ENCODE results near the gene TDRD10. TPM values are rescaled to one million over a fixed set of nuclear protein-coding genes. Genes with fewer than 3 reads are reported as not detected.
"Not testable (repeated sequence)": the region's sequence is repeated elsewhere in the genome, so short reads cannot be mapped to it uniquely, and the experiment has no call there.

TDRD10 gene
- polyA plus RNA-seq, 4 donors: 0.83 to 1.5 (median 1.2) TPM

DNA sequence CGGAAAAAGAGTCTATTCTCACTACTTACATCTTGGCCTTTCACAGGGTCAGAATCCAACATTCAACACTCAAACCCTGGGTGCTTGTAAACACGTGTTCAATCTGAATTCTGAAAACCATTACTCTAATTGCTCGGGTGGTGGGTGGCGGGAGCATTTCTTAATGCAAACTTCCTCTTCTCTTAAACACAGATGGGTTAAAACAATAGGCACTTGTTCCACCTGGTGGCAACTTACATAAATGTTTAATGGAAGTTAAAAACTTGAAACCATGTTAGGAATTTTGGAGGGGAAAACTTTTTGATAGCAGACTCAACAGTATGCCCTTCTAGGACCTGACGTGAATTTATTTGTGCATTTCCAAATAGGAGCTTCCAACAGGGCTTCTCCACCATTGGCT lies 23.4 kb upstream of the TDRD10 start:
- no peak for DNase-seq (ENCODE audit: low read depth in 4 of 4, low spot score in 3 of 4)

- DNase-seq (ENCODE audit: low read depth in 4 of 4, low spot score in 3 of 4): peak; percentile 74 to 83 (median 81)
Observed at GRCh38 chr1:154479764-154480421, 22.1 kb upstream of the TDRD10 start.

DNA sequence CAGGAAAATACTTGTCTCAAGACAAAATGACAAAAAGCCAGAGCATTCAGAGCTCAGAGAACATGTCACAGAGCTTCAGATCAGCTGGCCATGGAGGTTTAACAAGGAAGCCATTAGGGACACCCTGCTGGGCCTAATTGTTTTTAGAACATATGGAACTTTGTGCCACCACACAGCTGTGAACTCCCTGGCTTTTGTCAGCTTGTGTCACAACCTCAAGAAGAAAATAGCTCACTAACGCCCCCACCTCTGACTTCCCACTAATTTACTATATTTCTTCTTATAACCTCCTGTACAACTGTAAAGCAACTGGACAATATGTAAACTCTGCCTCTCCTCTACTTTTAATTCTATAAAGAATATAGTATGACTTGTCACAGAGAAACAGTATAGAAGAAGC lies 21.0 kb upstream of the TDRD10 start:
- no peak for DNase-seq (ENCODE audit: low read depth in 4 of 4, low spot score in 3 of 4)

DNA sequence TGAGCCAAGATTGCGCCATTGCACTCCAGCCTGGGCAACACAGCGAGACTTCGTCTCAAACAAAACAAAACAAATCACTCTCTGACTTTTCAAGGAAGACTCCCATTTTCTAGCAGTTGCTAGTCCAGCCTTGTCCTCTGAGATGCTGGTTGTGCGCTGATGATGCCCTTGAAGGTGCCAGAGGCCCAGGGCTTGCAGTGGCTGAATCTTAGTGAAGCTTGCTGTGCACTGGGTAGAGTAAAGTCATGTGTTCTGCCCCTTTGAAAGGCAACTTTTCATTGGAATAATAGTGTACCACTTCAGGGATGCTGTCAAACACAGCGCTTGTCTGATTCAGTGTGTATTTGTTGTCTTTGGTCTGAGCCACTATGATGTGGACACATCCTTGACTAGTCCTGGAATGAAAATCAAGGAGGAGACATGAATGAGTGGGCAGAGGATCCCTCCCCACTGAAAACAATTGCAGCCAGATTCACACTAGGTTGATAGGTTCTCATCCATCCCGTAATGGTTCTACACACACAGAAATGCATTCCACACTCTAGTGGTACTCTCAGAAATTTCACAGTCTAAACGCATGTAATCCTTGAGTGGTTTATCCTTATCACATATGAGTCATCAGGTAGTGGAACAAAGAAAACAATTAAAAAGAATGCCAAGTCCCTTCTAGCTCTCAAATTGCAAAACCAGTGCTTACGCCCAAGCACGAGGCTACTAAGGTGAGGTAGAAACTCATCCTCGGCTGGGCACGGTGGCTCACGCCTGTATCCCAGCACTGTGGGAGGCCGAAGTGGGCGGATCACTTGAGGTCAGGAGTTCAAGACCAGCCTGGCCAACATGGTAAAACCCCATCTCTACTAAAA lies 17.8 kb upstream of the TDRD10 start:
- DNase-seq (ENCODE audit: low read depth in 4 of 4, low spot score in 3 of 4): no peak

DNA sequence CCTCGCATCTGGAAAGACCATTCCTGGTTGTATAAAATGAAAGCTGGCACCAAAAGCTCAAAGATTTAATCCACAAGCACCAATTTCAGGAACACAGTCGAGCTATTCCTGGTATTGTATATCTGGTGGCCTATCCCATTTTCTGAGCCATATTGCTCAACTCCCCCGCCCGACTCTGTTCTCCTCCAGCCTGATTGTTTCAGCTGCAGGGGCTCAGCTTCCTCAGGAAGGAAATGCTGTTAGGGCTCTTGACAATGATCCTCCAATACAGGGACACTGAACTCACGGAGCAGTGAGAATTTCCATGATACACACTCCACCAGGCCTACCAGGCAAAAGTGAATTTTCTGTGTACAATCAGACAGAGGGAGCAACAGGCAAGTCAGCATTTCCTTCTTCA lies 16.9 kb upstream of the TDRD10 start:
- DNase-seq (ENCODE audit: low read depth in 4 of 4, low spot score in 3 of 4): no peak

DNA sequence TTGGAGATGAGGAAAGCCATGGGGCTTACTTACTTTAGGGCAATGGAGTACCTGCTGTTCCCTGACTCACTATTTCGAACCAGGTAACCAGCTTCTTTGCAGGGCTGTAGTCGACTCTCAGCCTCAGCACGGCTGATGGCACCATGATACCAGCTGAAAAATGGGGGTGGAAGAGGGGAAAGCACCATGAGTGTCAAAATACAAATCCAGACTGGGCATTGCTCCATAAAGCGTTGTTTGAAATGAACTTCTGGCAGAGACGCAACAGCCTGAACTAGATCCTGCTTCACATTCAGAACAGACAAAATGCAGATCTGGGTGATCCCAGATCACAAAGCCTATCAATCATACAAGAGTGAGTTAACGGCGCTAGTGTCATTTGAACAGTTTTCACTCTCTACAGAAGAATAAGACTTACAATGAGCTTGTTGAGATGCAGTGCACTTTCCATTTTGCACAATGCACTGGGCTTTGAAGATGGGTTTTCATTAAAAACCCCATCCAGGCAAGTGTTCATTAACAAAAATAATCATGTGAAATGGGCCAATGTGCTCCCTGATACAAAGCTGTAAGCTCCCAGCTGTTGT lies 16.0 kb upstream of the TDRD10 start:
- DNase-seq (ENCODE audit: low read depth in 4 of 4, low spot score in 3 of 4): no peak

- not testable (repeated sequence) for DNase-seq (ENCODE audit: low read depth in 4 of 4, low spot score in 3 of 4)
Observed at GRCh38 chr1:154486756-154487155, 15.3 kb upstream of the TDRD10 start.

DNA sequence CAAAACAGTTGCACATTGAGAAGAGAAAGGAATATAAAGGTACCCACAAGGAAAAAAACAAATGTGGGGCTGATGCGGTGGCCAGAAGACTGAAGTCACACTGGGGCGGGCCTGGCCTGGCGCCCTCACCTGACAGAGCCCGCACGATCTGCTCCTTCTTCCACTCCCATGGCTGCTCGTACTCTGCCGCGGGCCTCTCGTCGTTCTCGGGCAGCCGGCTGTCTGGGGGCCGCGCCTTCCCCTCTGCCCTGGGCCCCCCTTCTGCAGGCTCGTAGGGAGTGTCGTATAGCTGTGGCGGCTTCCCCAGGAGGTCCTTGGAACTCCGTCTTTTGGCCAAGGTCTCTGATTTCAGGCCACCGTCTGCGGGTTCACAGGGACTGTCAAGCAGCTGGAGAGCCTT lies 13.1 kb upstream of the TDRD10 start:
- DNase-seq (ENCODE audit: low read depth in 4 of 4, low spot score in 3 of 4): no peak

- no peak for DNase-seq (ENCODE audit: low read depth in 4 of 4, low spot score in 3 of 4)
Observed at GRCh38 chr1:154489695-154490274, 12.2 kb upstream of the TDRD10 start.

DNA sequence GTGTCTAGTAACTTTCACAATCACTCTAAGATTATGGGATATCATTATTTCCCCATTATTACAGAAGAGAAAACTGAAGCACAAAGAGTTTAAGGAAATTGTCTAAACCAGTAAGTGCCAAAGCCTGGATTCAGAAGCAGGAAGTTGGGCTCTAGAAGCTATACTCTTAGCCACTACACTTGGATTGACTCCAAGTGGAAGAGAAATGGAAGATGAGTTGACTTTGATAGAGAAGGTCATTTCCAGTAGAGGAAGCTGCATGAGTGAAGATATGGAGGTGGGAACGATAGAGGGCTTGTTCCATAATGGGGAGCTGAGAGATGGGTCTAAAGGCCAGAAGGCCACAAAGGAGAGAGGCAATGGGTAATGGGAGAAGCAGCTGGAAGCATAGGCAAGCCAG lies 11.7 kb upstream of the TDRD10 start:
- no peak for DNase-seq (ENCODE audit: low read depth in 4 of 4, low spot score in 3 of 4)

GRCh38 chr1:154492115-154492514 lies 9.9 kb upstream of the TDRD10 start:
- no peak for DNase-seq (ENCODE audit: low read depth in 4 of 4, low spot score in 3 of 4)

- DNase-seq (ENCODE audit: low read depth in 4 of 4, low spot score in 3 of 4): no peak
Observed at GRCh38 chr1:154493276-154493675, 8.7 kb upstream of the TDRD10 start.

- no peak for DNase-seq (ENCODE audit: low read depth in 4 of 4, low spot score in 3 of 4)
Observed at GRCh38 chr1:154495496-154496273, 6.3 kb upstream of the TDRD10 start.

DNA sequence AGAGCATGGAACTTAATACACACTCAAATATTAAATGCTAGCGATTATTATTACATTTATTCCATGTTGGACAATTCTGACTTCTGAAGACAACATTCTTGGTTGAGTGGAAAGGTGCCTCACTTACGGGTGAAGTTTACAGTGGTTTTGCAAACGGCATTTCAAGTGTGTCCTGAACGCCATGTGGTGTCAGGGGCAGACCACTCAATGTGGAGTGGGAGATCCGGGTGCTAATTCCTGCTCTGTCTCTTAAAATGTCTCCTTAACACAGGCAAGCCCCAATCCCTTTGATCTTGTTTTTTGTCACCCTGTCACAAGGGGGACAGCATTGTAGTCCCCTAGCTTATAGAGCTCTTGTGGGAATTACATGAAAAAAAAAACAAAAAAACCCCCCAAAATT lies 5.6 kb upstream of the TDRD10 start:
- no peak for DNase-seq (ENCODE audit: low read depth in 4 of 4, low spot score in 3 of 4)

DNA sequence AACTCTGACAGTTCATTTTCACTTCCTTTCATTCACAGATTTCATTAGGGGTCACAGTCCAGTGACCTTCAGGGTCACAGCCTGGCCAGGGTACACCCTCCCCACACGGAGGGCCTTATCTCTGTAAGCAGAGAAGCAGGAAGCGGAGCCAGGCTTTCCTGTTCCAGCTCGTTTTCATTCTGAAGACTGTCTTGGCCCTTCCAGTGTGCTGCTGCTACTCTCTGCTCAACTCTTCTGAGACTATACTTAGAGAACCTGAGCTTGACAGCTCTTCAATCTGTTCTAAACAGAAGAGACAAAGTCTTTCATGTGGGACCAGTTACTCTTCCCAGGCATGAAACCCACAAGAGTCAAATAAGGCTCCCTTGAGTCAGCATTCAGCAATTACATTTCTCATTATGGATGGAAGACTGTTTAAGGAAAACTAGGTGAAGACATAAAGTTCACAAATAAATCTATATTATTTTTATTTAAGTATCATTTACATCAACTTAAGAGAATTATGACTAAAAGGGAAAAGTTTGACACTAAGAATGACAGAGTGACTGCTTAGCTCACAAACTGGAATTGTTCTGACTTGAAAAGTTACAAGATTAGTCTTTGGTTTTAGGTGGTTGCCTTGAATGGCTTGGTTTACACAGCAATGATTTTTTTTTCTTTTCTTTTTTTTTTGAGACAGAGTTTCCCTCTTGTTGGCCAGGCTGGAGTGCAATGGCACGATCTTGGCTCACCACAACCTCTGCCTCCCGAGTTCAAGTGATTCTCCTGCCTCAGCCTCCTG lies 4.8 kb upstream of the TDRD10 start:
- DNase-seq (ENCODE audit: low read depth in 4 of 4, low spot score in 3 of 4): no peak

GRCh38 chr1:154499446-154499845 lies 2.6 kb upstream of the TDRD10 start:
- no peak for DNase-seq (ENCODE audit: low read depth in 4 of 4, low spot score in 3 of 4)

DNA sequence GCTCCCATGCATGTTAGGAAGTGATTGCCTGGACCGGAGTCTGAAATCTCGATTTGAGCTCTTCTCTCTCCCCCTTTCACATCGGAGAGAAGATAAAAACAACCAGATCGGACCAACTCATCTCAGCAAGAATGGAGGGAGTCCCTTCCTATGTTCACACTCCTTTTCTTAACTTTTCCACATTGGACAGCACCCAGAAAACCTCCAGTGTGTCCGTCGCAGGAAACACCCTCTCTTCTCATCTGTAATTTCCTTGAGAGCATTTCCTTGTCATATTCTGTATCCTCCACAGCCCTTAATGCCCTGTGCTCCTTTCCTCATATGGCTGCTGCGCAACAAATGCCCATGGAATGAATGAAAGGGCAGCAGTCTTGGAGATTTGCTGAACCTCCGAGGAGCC lies 1.5 kb upstream of the TDRD10 start:
- no peak for DNase-seq (ENCODE audit: low read depth in 4 of 4, low spot score in 3 of 4)

GRCh38 chr1:154501423-154502065 lies 475 bp upstream of the TDRD10 start:
- DNase-seq (ENCODE audit: low read depth in 4 of 4, low spot score in 3 of 4): no peak

GRCh38 chr1:154502744-154503115 lies 711 bp downstream of the TDRD10 start:
- no peak for DNase-seq (ENCODE audit: low read depth in 4 of 4, low spot score in 3 of 4)

Measured in right renal pelvis (tissue), 4 donors.